ENCODE results near the gene CSTA. TPM values are rescaled to one million over a fixed set of nuclear protein-coding genes. Genes with fewer than 3 reads are reported as not detected.
A peak's percentile ranks its signal among the peaks of the same experiment; 100 is the strongest.

The CSTA gene
- total and polyA plus RNA-seq, 2 experiments from 2014 or later: not detected

DNA sequence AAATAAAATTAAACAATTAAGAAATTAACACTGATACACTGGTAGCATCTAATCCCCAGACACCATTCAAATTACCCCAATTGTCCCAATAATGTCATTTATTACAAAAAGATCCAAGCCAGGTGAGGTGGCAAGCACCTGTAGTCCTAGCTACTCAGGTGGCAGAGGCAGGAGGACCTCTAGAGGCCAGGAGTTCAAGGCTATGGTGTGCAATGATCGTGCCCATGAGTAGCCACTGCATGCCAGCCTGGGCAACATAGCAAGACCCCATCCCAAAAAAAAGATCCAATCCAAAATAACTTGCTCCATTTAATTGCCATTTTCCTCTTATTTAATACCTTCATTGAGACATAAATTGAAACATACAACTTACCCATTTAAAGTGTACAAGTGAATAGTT, 17.8 kb downstream of the CSTA start:
- Histone ChIP-seq H3K27ac (no peak overlapping the region), H3K36me3 (no peaks in the 10 kb centered on the region), H3K4me3 (no peak overlapping the region), H3K9me3 (ENCODE audit: low read depth) (no peaks in the 10 kb centered on the region), H3K27me3 (no peaks in the 10 kb centered on the region), H3K4me1 (ENCODE audit: low read depth) (no peaks in the 10 kb centered on the region)
- TF ChIP-seq, protein P1, sequence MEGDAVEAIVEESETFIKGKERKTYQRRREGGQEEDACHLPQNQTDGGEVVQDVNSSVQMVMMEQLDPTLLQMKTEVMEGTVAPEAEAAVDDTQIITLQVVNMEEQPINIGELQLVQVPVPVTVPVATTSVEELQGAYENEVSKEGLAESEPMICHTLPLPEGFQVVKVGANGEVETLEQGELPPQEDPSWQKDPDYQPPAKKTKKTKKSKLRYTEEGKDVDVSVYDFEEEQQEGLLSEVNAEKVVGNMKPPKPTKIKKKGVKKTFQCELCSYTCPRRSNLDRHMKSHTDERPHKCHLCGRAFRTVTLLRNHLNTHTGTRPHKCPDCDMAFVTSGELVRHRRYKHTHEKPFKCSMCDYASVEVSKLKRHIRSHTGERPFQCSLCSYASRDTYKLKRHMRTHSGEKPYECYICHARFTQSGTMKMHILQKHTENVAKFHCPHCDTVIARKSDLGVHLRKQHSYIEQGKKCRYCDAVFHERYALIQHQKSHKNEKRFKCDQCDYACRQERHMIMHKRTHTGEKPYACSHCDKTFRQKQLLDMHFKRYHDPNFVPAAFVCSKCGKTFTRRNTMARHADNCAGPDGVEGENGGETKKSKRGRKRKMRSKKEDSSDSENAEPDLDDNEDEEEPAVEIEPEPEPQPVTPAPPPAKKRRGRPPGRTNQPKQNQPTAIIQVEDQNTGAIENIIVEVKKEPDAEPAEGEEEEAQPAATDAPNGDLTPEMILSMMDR (IDR thresholded peaks at IDR 0.05; ENCODE audit: low read depth, low read length): no peak
- DNase-seq (ENCODE audit: low read depth in 1 of 2, low spot score in 1 of 2): no peak

DNA sequence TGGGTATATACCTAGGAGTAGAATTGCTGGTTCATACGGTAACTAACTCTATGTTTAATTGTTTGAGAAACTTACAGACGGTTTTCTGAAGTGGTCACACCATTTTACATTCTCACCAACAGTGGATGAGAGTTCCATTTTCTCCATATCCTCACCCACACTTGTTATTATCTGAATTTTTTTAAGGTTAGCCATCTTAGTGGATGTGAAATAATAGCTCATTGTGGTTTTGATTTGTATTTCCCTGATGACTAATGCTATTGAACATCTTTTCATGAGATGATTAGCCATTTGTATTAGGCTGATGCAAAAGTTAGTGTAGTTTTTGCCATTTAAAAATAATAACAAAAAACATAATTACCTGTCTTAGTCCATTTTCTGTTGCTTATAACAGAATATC, 18.6 kb downstream of the CSTA start:
- no peak for DNase-seq (ENCODE audit: low read depth in 1 of 2, low spot score in 1 of 2)
- Histone ChIP-seq H3K27ac (no peak overlapping the region), H3K4me1 (ENCODE audit: low read depth) (no peaks in the 10 kb centered on the region), H3K36me3 (no peaks in the 10 kb centered on the region), H3K4me3 (no peak overlapping the region), H3K9me3 (ENCODE audit: low read depth) (no peaks in the 10 kb centered on the region), H3K27me3 (no peaks in the 10 kb centered on the region)
- TF ChIP-seq, protein P1 (IDR thresholded peaks at IDR 0.05; ENCODE audit: low read depth, low read length): no peak

DNA sequence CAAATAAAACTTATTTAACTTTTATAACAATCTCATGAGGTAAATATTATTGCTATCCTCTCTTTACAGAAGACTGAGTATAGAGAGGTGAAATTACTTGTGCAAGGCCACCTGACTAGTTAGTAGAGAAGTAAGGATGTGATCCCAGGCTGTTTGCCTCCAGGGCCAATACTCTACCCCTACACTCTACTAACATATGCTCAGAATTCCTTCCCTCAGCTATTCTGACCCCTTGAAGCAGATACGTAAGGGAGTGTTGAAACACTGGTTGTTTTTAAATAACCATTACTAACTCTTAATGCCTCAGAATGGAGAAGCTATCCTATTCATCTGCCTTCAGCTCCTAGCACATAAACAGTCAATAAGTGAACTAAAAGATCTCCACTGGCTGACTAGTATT, 24.1 kb downstream of the CSTA start:
- no peak overlapping the region for H3K4me3 ChIP-seq
- no peaks in the 10 kb centered on the region for H3K9me3 ChIP-seq (ENCODE audit: low read depth)
- no peaks in the 10 kb centered on the region for H3K36me3 ChIP-seq
- TF ChIP-seq, protein P1 (IDR thresholded peaks at IDR 0.05; ENCODE audit: low read depth, low read length): no peak
- no peak for DNase-seq (ENCODE audit: low read depth in 1 of 2, low spot score in 1 of 2)
- H3K27ac ChIP-seq: no peak overlapping the region
- H3K27me3 ChIP-seq: no peaks in the 10 kb centered on the region
- H3K4me1 ChIP-seq (ENCODE audit: low read depth): no peaks in the 10 kb centered on the region

DNA sequence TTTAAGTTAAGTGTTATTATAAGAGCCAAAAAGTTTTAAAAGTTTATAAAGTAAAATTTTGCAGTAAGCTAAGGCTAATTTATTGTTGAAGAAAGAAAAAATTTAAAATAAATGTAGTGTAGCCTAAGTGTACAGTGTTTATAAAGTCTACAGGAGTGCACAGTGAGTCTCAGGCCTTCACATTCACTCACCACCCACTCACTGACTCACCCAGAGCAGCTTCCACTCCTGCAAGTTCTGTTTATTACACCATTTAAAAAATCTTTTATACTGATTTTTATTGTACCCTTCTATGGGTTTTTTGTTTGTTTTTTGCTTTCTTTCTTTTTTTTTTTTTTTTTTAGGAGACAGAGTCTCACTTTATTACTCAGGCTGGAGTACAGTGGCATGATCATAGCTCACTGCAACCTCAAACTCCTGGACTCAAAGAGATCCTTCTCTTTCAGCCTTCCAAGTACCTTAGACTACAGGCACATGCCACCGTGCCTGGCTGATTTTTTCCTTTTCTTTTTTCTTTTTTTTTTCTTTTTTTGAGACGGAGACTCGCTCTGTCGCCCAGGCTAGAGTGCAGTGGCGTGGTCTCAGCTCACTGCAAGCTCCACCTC, 25.9 kb downstream of the CSTA start:
- H3K36me3 ChIP-seq: no peaks in the 10 kb centered on the region
- TF ChIP-seq, protein P1 (IDR thresholded peaks at IDR 0.05; ENCODE audit: low read depth, low read length): no peak
- peak in 1 of 2 donors; percentile 27 for DNase-seq (ENCODE audit: low read depth in 1 of 2, low spot score in 1 of 2)

DNA sequence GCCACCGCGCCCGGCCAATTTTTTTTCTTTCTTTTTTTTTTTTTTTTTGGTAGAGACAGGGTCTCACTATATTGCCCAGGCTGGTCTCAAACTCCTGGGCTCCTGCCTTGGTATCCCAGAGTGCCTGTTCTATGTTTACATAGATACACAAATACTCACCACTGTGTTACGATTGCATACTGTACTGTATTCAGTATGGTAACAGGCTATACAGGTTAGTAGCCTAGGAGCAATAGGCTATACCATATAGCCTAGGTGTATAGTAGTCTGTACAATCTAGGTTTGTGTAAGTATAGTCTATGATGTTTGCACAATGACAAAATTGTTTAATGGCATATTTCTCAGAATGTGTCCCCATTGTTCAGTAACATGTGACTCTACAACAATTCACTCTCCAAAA, 26.6 kb downstream of the CSTA start:
- no peak overlapping the region for H3K4me3 ChIP-seq
- no peaks in the 10 kb centered on the region for H3K36me3 ChIP-seq
- DNase-seq (ENCODE audit: low read depth in 1 of 2, low spot score in 1 of 2): no peak
- no peaks in the 10 kb centered on the region for H3K4me1 ChIP-seq (ENCODE audit: low read depth)
- TF ChIP-seq, protein P1 (IDR thresholded peaks at IDR 0.05; ENCODE audit: low read depth, low read length): no peak
- no peaks in the 10 kb centered on the region for H3K9me3 ChIP-seq (ENCODE audit: low read depth)
- no peak overlapping the region for H3K27ac ChIP-seq
- H3K27me3 ChIP-seq: no peaks in the 10 kb centered on the region

More for the DNA sequence above, 25.9 kb downstream of the CSTA start:
- H3K27me3 ChIP-seq: no peaks in the 10 kb centered on the region
- H3K9me3 ChIP-seq (ENCODE audit: low read depth): no peaks in the 10 kb centered on the region
- H3K4me3 ChIP-seq: no peak overlapping the region
- H3K27ac ChIP-seq: no peak overlapping the region
- no peaks in the 10 kb centered on the region for H3K4me1 ChIP-seq (ENCODE audit: low read depth)

Measured in cardiac muscle cell (in vitro differentiated cells and primary cell).